ENCODE data around the gene AJAP1. TPM values are rescaled to one million over a fixed set of nuclear protein-coding genes. Genes with fewer than 3 reads are reported as not detected.

AJAP1 gene
- total RNA-seq, 1 experiment from 2014 or later, result not detected

GRCh38 chr1:4837752-4838151 is 183.3 kb downstream of the AJAP1 start:
- H3K4me1 ChIP-seq (ENCODE audit: control insufficient read depth, insufficient read depth, low read length), result no peaks in the 10 kb centered on the region
- no peaks in the 10 kb centered on the region for H3K9me3 ChIP-seq (ENCODE audit: control insufficient read depth, insufficient read depth, low read depth, low read length)
- TF ChIP-seq REST (IDR thresholded peaks at IDR 0.05; ENCODE audit: insufficient read depth in 1 of 2, low read depth in 2 of 2, low read length in 1 of 2) (no peak), SIN3A (IDR thresholded peaks at IDR 0.05; ENCODE audit: borderline replicate concordance, insufficient read depth, low read depth, low read length) (no peak), TCF7L2 (IDR thresholded peaks at IDR 0.05; ENCODE audit: low read depth, low read length) (no peak), POLR2AphosphoS5 (IDR thresholded peaks at IDR 0.05; ENCODE audit: low read depth, low read length) (no peak)
- TF ChIP-seq, protein P1, sequence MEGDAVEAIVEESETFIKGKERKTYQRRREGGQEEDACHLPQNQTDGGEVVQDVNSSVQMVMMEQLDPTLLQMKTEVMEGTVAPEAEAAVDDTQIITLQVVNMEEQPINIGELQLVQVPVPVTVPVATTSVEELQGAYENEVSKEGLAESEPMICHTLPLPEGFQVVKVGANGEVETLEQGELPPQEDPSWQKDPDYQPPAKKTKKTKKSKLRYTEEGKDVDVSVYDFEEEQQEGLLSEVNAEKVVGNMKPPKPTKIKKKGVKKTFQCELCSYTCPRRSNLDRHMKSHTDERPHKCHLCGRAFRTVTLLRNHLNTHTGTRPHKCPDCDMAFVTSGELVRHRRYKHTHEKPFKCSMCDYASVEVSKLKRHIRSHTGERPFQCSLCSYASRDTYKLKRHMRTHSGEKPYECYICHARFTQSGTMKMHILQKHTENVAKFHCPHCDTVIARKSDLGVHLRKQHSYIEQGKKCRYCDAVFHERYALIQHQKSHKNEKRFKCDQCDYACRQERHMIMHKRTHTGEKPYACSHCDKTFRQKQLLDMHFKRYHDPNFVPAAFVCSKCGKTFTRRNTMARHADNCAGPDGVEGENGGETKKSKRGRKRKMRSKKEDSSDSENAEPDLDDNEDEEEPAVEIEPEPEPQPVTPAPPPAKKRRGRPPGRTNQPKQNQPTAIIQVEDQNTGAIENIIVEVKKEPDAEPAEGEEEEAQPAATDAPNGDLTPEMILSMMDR (IDR thresholded peaks at IDR 0.05), result no peak
- H3K36me3 ChIP-seq (ENCODE audit: control insufficient read depth, insufficient read depth, low read length), result no peaks in the 10 kb centered on the region
- H3K4me3 ChIP-seq (ENCODE audit: low read depth in 2 of 2, low read length in 2 of 2), result no peak overlapping the region
- no peak for DNase-seq (ENCODE audit: low read depth, low spot score)
- POLR2A ChIA-PET, result no interaction called here
- no TSS peak for BruUV-seq (replicated peaks)
- ATAC-seq, result no peak
- H3K27me3 ChIP-seq (ENCODE audit: control insufficient read depth, insufficient read depth, low read length), result no peaks in the 10 kb centered on the region
- CTCF ChIA-PET, result no interaction called here
- in situ Hi-C loops (cut with HindIII; ENCODE audit: low pct_unique_long_range_greater_than_20kb, low sequenced_read_pairs) (no loop called here), intact Hi-C loops (cut with micrococcal nuclease; ENCODE audit: unreplicated experiment) (no loop called here)
- no peak overlapping the region for H3K27ac ChIP-seq (ENCODE audit: low read length)

GRCh38 chr1:4838231-4838630 is 183.8 kb downstream of the AJAP1 start:
- Histone ChIP-seq H3K4me3 (ENCODE audit: low read depth in 2 of 2, low read length in 2 of 2) (no peak overlapping the region), H3K27me3 (ENCODE audit: control insufficient read depth, insufficient read depth, low read length) (no peaks in the 10 kb centered on the region), H3K36me3 (ENCODE audit: control insufficient read depth, insufficient read depth, low read length) (no peaks in the 10 kb centered on the region), H3K4me1 (ENCODE audit: control insufficient read depth, insufficient read depth, low read length) (no peaks in the 10 kb centered on the region), H3K27ac (ENCODE audit: low read length) (no peak overlapping the region), H3K9me3 (ENCODE audit: control insufficient read depth, insufficient read depth, low read depth, low read length) (no peaks in the 10 kb centered on the region)
- ChIA-PET CTCF (no interaction called here), POLR2A (no interaction called here)
- DNase-seq (ENCODE audit: low read depth, low spot score) (no peak), ATAC-seq (no peak)
- in situ Hi-C loops (cut with HindIII; ENCODE audit: low pct_unique_long_range_greater_than_20kb, low sequenced_read_pairs) (no loop called here), intact Hi-C loops (cut with micrococcal nuclease; ENCODE audit: unreplicated experiment) (no loop called here)
- no peak for TF ChIP-seq POLR2AphosphoS5 (IDR thresholded peaks at IDR 0.05; ENCODE audit: low read depth, low read length)
- TF ChIP-seq, protein P1 (IDR thresholded peaks at IDR 0.05), result no peak
- TF ChIP-seq REST (IDR thresholded peaks at IDR 0.05; ENCODE audit: insufficient read depth in 1 of 2, low read depth in 2 of 2, low read length in 1 of 2), result no peak
- no peak for TF ChIP-seq SIN3A (IDR thresholded peaks at IDR 0.05; ENCODE audit: borderline replicate concordance, insufficient read depth, low read depth, low read length)
- no peak for TF ChIP-seq TCF7L2 (IDR thresholded peaks at IDR 0.05; ENCODE audit: low read depth, low read length)
- no TSS peak for BruUV-seq (replicated peaks)

All from Panc1 (cell line).